BE2C (cell line): ENCODE measurements around the gene FAM234A.

Source experiments
- DNase-seq: peaks from one replicate; pipeline ENCODE4 v3.0.0-alpha.2; 2020
- H3K27me3 ChIP-seq: fragments of 250-450 bp; sonication (Bioruptor Pico); 2 replicates; pipeline ENCODE4 v1.5.1; 2020; ENCODE audit warnings: mild to moderate bottlenecking
- H3K36me3 ChIP-seq: fragments of 250-450 bp; sonication (Bioruptor Pico); 2 replicates; pipeline ENCODE4 v1.5.1; 2020; ENCODE audit warnings: mild to moderate bottlenecking
- H3K4me1 ChIP-seq: fragments of 250-450 bp; sonication (Bioruptor Pico); 2 replicates; pipeline ENCODE4 v1.5.1; 2020
- H3K4me3 ChIP-seq: 2 replicates; pipeline ENCODE4 v1.5.1; 2011; ENCODE audit warnings: low read depth, low read length
- H3K9me3 ChIP-seq: fragments of 250-450 bp; sonication (Bioruptor Pico); 2 replicates; pipeline ENCODE4 v1.5.1; 2020
- TF ChIP-seq, protein P1 (sequence below): IDR thresholded peaks from 2 replicates; pipeline ENCODE4 v1.5.1; 2012; ENCODE audit warnings: mild to moderate bottlenecking, low read depth, low read length

Gene FAM234A

DNA sequence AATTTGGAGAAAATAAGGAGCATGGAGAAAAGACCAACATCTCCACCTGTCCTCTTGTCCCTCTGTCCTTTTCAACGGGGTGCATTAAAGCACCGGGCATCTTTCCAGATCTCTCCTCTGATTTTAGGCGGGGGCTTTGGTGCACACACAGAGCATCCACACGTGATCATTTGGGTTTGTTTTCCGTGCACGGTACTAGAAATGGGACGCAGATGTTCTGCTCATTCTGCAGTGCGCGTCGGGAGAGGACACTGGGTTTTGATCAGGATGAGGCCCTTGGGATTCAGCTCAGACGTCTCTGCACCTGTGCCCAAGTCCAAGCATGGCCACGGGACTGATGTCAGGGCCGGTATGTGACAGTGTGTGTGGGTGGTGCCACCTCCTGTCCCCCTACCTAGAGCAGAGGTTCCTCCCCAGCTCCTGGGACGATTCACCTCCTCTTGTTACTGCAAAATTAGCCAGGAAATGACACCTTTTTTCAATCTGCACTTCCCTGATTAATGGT lies 80.2 kb downstream of the FAM234A start:
- H3K36me3 ChIP-seq, result no peaks in the 10 kb centered on the region
- TF ChIP-seq, protein P1, sequence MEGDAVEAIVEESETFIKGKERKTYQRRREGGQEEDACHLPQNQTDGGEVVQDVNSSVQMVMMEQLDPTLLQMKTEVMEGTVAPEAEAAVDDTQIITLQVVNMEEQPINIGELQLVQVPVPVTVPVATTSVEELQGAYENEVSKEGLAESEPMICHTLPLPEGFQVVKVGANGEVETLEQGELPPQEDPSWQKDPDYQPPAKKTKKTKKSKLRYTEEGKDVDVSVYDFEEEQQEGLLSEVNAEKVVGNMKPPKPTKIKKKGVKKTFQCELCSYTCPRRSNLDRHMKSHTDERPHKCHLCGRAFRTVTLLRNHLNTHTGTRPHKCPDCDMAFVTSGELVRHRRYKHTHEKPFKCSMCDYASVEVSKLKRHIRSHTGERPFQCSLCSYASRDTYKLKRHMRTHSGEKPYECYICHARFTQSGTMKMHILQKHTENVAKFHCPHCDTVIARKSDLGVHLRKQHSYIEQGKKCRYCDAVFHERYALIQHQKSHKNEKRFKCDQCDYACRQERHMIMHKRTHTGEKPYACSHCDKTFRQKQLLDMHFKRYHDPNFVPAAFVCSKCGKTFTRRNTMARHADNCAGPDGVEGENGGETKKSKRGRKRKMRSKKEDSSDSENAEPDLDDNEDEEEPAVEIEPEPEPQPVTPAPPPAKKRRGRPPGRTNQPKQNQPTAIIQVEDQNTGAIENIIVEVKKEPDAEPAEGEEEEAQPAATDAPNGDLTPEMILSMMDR, result no peak
- H3K4me3 ChIP-seq, result no peak overlapping the region
- no peaks in the 10 kb centered on the region for H3K27me3 ChIP-seq
- DNase-seq, result no peak
- peaks cover 8% of the 10 kb centered on the region for H3K4me1 ChIP-seq
- H3K9me3 ChIP-seq, result no peaks in the 10 kb centered on the region
